MM.1S (cell line): ENCODE data around the gene DOCK4.

Experiments
- DNase-seq: peaks from one replicate; pipeline ENCODE4 v3.0.0-alpha.2; 2015
- H2AFZ ChIP-seq: fragments of 300-600 bp; sonication (generic); 2 replicates; pipeline ENCODE4 v1.6.0; 2016; ENCODE audit warnings: antibody characterized with exemption, low read length
- H3F3A ChIP-seq: fragments of 300-600 bp; sonication (generic); 2 replicates; pipeline ENCODE4 v1.6.1; 2016; ENCODE audit warnings: mild to moderate bottlenecking, antibody characterized with exemption, low read length, moderate library complexity, mixed read lengths; ENCODE audit not compliant: insufficient read depth
- H3K27ac ChIP-seq: fragments of 300-600 bp; sonication (generic); 2 replicates; pipeline ENCODE4 v1.5.1; 2016; ENCODE audit warnings: mild to moderate bottlenecking, low read length
- H3K27me3 ChIP-seq: fragments of 300-600 bp; sonication (generic); replicated peaks from 2 replicates; pipeline ENCODE4 v1.6.0; 2016; ENCODE audit warnings: low read length; ENCODE audit not compliant: insufficient read depth
- H3K36me3 ChIP-seq: fragments of 300-600 bp; sonication (generic); replicated peaks from 2 replicates; pipeline ENCODE4 v1.6.1; 2016; ENCODE audit warnings: mild to moderate bottlenecking, low read length, mixed read lengths; ENCODE audit not compliant: insufficient read depth
- H3K4me1 ChIP-seq: fragments of 300-600 bp; sonication (generic); 2 replicates; pipeline ENCODE4 v1.6.1; 2016; ENCODE audit warnings: low read length, mixed read lengths
- H3K4me2 ChIP-seq: fragments of 300-600 bp; sonication (generic); 2 replicates; pipeline ENCODE4 v1.6.0; 2016; ENCODE audit warnings: low read depth, low read length
- H3K4me3 ChIP-seq: fragments of 300-600 bp; sonication (generic); 2 replicates; pipeline ENCODE4 v1.5.1; 2016; ENCODE audit warnings: low read length, mixed read lengths
- H3K79me2 ChIP-seq: fragments of 300-600 bp; sonication (generic); 2 replicates; pipeline ENCODE4 v1.6.1; 2016; ENCODE audit warnings: mixed run types, low read length, mixed read lengths
- H3K9ac ChIP-seq: fragments of 300-600 bp; sonication (generic); 2 replicates; pipeline ENCODE4 v1.6.1; 2016; ENCODE audit warnings: low read length, mixed read lengths
- H3K9me2 ChIP-seq: fragments of 300-600 bp; sonication (generic); replicated peaks from 2 replicates; pipeline ENCODE4 v1.6.1; 2016; ENCODE audit warnings: mild to moderate bottlenecking, low read length, mixed read lengths; ENCODE audit not compliant: insufficient read depth
- H3K9me3 ChIP-seq: fragments of 300-600 bp; sonication (generic); replicated peaks from 2 replicates; pipeline ENCODE4 v1.6.1; 2016; ENCODE audit warnings: mild to moderate bottlenecking, low read length, mixed read lengths; ENCODE audit not compliant: insufficient read depth
- H4K20me1 ChIP-seq: fragments of 300-600 bp; sonication (generic); 2 replicates; pipeline ENCODE4 v1.6.1; 2016; ENCODE audit warnings: mild to moderate bottlenecking, low read length, moderate library complexity, mixed read lengths; ENCODE audit not compliant: insufficient read depth
- CTCF ChIP-seq: fragments of 300-600 bp; sonication (generic); IDR thresholded peaks from 2 replicates; pipeline ENCODE4 v1.5.1; 2016; ENCODE audit warnings: antibody characterized with exemption, low read length, mixed read lengths
- EZH2 ChIP-seq: fragments of 300-600 bp; sonication (generic); optimal IDR thresholded peaks from 2 replicates; pipeline ENCODE3; 2017; ENCODE audit warnings: low read depth, mild to moderate bottlenecking, antibody characterized with exemption, low read length, mixed read lengths
- EZH2phosphoT487 ChIP-seq: fragments of 300-600 bp; sonication (generic); IDR thresholded peaks from 2 replicates; pipeline ENCODE4 v1.6.1; 2018; ENCODE audit warnings: antibody characterized with exemption, low read length

DOCK4 gene

GRCh38 chr7:111697771-111698170 is 508.4 kb downstream of the DOCK4 start:
- Histone ChIP-seq H3K27me3 (no peaks in the 10 kb centered on the region), H3K9ac (no peak overlapping the region), H3K4me1 (no peaks in the 10 kb centered on the region), H3K4me2 (no peak overlapping the region), H3K4me3 (no peak overlapping the region), H3K27ac (no peak overlapping the region), H3K36me3 (no peaks in the 10 kb centered on the region), H2AFZ (no peak overlapping the region), H3K9me3 (no peaks in the 10 kb centered on the region), H4K20me1 (no peaks in the 10 kb centered on the region), H3F3A (no peaks in the 10 kb centered on the region), H3K9me2 (no peaks in the 10 kb centered on the region), H3K79me2 (no peaks in the 10 kb centered on the region)
- no peak for TF ChIP-seq EZH2
- TF ChIP-seq CTCF, result no peak
- TF ChIP-seq EZH2phosphoT487, result no peak
- DNase-seq, result no peak

- no peaks in the 10 kb centered on the region for H4K20me1 ChIP-seq
- H3K9ac ChIP-seq, result no peak overlapping the region
- no peaks in the 10 kb centered on the region for H3K9me2 ChIP-seq
- H3K27me3 ChIP-seq, result no peaks in the 10 kb centered on the region
- H3K36me3 ChIP-seq, result no peaks in the 10 kb centered on the region
- H3K4me1 ChIP-seq, result no peaks in the 10 kb centered on the region
- no peaks in the 10 kb centered on the region for H3K79me2 ChIP-seq
- DNase-seq, result no peak
- H3K27ac ChIP-seq, result no peak overlapping the region
- no peak overlapping the region for H2AFZ ChIP-seq
- H3F3A ChIP-seq, result no peaks in the 10 kb centered on the region
- no peak overlapping the region for H3K4me2 ChIP-seq
- no peaks in the 10 kb centered on the region for H3K9me3 ChIP-seq
- TF ChIP-seq CTCF, result no peak
- H3K4me3 ChIP-seq, result no peak overlapping the region
These were observed 511.8 kb downstream of the DOCK4 start for GRCh38 chr7:111694376-111694775.

GRCh38 chr7:111690364-111691111 is 515.7 kb downstream of the DOCK4 start:
- Histone ChIP-seq H2AFZ (no peak overlapping the region), H3K79me2 (no peaks in the 10 kb centered on the region), H3K27me3 (no peaks in the 10 kb centered on the region), H3K4me2 (no peak overlapping the region), H3K9me2 (no peaks in the 10 kb centered on the region), H3K4me3 (no peak overlapping the region), H3K4me1 (no peaks in the 10 kb centered on the region), H3K9me3 (no peaks in the 10 kb centered on the region), H3K9ac (no peak overlapping the region), H3F3A (no peaks in the 10 kb centered on the region), H4K20me1 (no peaks in the 10 kb centered on the region), H3K36me3 (no peaks in the 10 kb centered on the region), H3K27ac (no peak overlapping the region)
- no peak for DNase-seq
- TF ChIP-seq EZH2phosphoT487, result no peak
- TF ChIP-seq CTCF, result no peak
- TF ChIP-seq EZH2, result no peak
